ENCODE data around the gene DCAF12. TPM values are rescaled to one million over a fixed set of nuclear protein-coding genes. Genes with fewer than 3 reads are reported as not detected.

The DCAF12 gene
- total RNA-seq, 3 donors from 2014 or later (not counting 1 experiment from before 2014, with no cell fraction given): 14.9 to 24.3 (median 21.3) TPM

DNA sequence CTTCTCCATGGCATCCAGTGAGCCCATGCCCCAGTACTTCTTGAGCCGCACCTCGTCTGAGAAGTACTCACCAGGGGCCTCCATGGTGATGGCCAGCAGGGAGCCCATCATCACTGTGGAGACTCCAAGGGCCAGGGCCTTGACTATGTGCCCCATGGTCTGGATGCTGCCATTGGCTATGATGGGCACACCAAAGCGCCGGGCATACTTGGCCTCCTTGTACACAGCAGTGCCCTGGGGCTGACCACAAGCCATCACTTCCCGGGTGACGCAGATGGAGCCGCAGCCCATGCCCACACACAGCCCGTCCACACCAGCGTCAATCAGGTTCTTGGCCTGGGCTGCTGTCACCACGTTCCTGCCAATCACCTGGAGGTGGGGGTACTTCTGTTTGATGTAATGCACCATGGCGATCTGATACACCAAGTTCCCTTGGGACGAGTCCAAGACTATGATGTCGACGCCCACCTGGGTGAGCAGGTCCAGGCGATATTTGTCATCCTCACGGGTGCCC is 7.0 kb upstream of the DCAF12 start:
- Mint-ChIP-seq H3K4me1 (no peaks in the 10 kb centered on the region), H3K27me3 (ENCODE audit: low read depth in 2 of 2) (no peaks in the 10 kb centered on the region), H3K27ac (no peak overlapping the region), H3K4me3 (no peak overlapping the region), H3K36me3 (no peaks in the 10 kb centered on the region), H3K9me3 (no peaks in the 10 kb centered on the region)
- intact Hi-C loops (cut with micrococcal nuclease): no loop called here
- Histone ChIP-seq H3K27me3 (ENCODE audit: control insufficient read depth, insufficient read depth, low read length) (no peaks in the 10 kb centered on the region), H3K9me3 (ENCODE audit: control insufficient read depth, insufficient read depth, low read length) (no peaks in the 10 kb centered on the region), H3K27ac (ENCODE audit: low read length) (no peak overlapping the region), H3K4me3 (ENCODE audit: low read length) (no peak overlapping the region), H3K36me3 (ENCODE audit: control insufficient read depth, insufficient read depth, low read length) (no peaks in the 10 kb centered on the region), H3K4me1 (ENCODE audit: control insufficient read depth, insufficient read depth, low read length) (no peaks in the 10 kb centered on the region)
- TF ChIP-seq, protein P1, sequence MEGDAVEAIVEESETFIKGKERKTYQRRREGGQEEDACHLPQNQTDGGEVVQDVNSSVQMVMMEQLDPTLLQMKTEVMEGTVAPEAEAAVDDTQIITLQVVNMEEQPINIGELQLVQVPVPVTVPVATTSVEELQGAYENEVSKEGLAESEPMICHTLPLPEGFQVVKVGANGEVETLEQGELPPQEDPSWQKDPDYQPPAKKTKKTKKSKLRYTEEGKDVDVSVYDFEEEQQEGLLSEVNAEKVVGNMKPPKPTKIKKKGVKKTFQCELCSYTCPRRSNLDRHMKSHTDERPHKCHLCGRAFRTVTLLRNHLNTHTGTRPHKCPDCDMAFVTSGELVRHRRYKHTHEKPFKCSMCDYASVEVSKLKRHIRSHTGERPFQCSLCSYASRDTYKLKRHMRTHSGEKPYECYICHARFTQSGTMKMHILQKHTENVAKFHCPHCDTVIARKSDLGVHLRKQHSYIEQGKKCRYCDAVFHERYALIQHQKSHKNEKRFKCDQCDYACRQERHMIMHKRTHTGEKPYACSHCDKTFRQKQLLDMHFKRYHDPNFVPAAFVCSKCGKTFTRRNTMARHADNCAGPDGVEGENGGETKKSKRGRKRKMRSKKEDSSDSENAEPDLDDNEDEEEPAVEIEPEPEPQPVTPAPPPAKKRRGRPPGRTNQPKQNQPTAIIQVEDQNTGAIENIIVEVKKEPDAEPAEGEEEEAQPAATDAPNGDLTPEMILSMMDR (IDR thresholded peaks at IDR 0.05): no peak
- 87% methylated on average over 16 of the region's 16 CpGs for WGBS (ENCODE audit: insufficient coverage)
- ATAC-seq (no peak), DNase-seq (no peak)

DNA sequence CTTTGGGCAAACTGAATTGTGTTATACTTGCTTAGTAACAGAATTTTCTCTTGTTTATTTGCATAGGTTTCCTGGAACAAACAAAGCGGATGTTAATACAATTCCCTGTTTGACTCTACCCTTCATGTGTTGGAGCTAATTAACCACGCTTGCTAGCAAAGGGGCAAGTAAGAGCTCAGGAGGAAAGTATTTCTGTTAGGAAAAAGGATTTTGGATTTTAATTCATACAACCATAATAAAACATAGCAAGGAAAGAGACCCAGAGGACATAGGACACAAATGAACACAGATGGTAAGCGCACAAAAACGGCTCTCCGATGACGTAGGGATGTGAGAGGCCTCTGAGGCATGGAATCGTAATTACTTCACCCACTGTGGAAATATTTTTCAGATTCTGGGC is 5.1 kb upstream of the DCAF12 start:
- H3K27ac ChIP-seq (ENCODE audit: low read length): no peak overlapping the region
- WGBS (ENCODE audit: insufficient coverage): 91% methylated on average over 6 of the region's 7 CpGs
- H3K27me3 ChIP-seq (ENCODE audit: control insufficient read depth, insufficient read depth, low read length): no peaks in the 10 kb centered on the region
- no peaks in the 10 kb centered on the region for H3K36me3 Mint-ChIP-seq
- TF ChIP-seq, protein P1 (IDR thresholded peaks at IDR 0.05): no peak
- H3K4me1 ChIP-seq (ENCODE audit: control insufficient read depth, insufficient read depth, low read length): peaks cover 7% of the 10 kb centered on the region
- intact Hi-C loops (cut with micrococcal nuclease): no loop called here
- peaks cover 5 to 6% of the 10 kb centered on the region in 2 donors for H3K4me1 Mint-ChIP-seq
- H3K27ac Mint-ChIP-seq: no peak overlapping the region
- DNase-seq (no peak), ATAC-seq (no peak)
- no peaks in the 10 kb centered on the region for H3K27me3 Mint-ChIP-seq (ENCODE audit: low read depth in 2 of 2)
- H3K4me3 ChIP-seq (ENCODE audit: low read length): no peak overlapping the region
- no peaks in the 10 kb centered on the region for H3K36me3 ChIP-seq (ENCODE audit: control insufficient read depth, insufficient read depth, low read length)
- H3K4me3 Mint-ChIP-seq: no peak overlapping the region
- no peaks in the 10 kb centered on the region for H3K9me3 ChIP-seq (ENCODE audit: control insufficient read depth, insufficient read depth, low read length)
- H3K9me3 Mint-ChIP-seq: no peaks in the 10 kb centered on the region

DNA sequence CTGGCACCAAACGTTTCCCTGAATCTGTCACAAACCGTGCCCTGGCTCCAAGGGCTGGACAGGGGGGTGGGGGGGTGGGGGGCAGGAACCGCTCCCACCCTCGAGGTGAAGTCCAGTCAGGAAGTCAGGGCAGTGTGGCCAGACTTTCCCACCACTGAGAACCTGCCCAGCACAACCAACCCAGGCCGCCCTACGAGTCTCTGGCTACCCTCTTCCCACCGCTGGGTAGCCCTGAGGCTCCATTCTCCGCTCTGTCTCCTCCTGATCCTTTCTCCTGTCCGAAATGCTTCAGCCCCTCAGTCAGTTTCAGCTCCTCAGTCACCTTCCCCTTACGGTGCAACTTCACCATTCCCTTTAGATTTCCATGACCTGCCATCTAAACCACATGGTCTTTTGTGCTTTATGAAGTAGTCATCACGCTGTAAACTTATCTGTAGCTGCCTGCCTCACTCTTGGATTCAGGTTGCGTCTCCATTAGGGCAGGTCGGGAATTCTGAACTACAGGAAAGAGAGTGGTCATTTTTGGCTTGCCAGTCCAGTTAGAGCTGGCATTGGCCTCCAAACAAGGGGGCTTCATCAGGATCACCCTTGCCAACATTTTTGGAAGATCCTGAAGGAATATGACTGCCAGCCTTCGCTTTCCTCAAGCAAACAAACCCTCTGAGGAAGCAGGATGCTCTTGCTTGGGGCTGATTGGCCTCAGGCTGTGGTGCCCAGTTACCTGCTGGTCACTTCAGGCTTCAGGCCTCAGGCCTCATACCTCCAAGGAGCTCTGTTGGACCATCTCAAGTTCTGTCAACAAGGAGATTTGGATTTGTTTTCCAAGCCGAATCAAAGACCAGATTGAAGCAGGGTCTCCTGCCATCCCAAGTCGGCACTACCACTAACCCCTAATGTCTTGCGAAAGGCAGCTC is 794 bp upstream of the DCAF12 start:
- Mint-ChIP-seq H3K27ac (peak overlapping the region; percentile 97 to 98), H3K9me3 (no peaks in the 10 kb centered on the region), H3K4me1 (peaks cover 46 to 49% of the 10 kb centered on the region in 2 donors), H3K36me3 (no peaks in the 10 kb centered on the region), H3K4me3 (peak overlapping the region; percentile 94), H3K27me3 (ENCODE audit: low read depth in 2 of 2) (no peaks in the 10 kb centered on the region)
- Histone ChIP-seq H3K4me1 (ENCODE audit: control insufficient read depth, insufficient read depth, low read length) (peaks cover 28% of the 10 kb centered on the region), H3K36me3 (ENCODE audit: control insufficient read depth, insufficient read depth, low read length) (peaks cover 6% of the 10 kb centered on the region), H3K9me3 (ENCODE audit: control insufficient read depth, insufficient read depth, low read length) (no peaks in the 10 kb centered on the region), H3K27me3 (ENCODE audit: control insufficient read depth, insufficient read depth, low read length) (no peaks in the 10 kb centered on the region), H3K27ac (ENCODE audit: low read length) (peak overlapping the region; percentile 91), H3K4me3 (ENCODE audit: low read length) (peak overlapping the region; percentile 67)
- DNase-seq (peak in 1 of 2 donors; percentile 14), ATAC-seq (no peak)
- 78% methylated on average over 17 of the region's 17 CpGs for WGBS (ENCODE audit: insufficient coverage)
- TF ChIP-seq, protein P1 (IDR thresholded peaks at IDR 0.05): no peak
- intact Hi-C loops (cut with micrococcal nuclease): loop anchor here (2.0 to 5.0 kb wide), 3 partner anchors 65 to 250 kb away; partner anchors contain the start of genes MYORG and UBAP2
